ENCODE data around the gene ATF5.

Gene ATF5, protein sequence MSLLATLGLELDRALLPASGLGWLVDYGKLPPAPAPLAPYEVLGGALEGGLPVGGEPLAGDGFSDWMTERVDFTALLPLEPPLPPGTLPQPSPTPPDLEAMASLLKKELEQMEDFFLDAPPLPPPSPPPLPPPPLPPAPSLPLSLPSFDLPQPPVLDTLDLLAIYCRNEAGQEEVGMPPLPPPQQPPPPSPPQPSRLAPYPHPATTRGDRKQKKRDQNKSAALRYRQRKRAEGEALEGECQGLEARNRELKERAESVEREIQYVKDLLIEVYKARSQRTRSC

DNA sequence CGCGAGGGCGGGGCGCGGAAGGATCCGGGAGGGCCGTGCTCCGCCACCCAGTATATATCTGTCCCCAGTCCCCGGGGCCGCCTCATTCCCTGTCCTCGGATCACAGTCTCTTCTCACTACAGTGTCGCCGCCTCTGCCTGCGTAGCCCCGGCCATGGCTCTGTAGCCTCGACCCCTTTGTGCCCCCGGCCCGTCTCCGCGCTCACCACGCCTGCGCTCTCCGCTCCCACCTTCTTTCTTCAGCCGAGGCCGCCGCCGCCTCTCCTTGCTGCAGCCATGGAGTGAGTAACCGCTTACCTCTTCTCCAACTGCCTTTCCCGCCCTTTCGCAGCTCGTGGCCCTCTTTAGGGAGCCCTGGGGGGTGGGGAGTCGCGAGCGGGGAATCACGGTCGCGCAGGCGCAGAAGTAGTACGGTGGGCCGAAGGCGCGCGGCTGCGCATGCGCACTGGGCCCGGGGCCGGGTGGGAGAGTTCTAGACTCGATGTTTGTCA lies at the start of gene ATF5, which contains the start of gene NUP62:
Gene ATF5, plus strand, starts transcription at position 85 of the 490 bp plus-strand sequence. CDS start 1,646 bp downstream, outside the sequence.
Gene NUP62, minus strand, starts transcription at position 384 of the 490 bp plus-strand sequence. CDS start 19,697 bp downstream, outside the sequence.
- no peaks in the 10 kb centered on the region for H3K27me3 Mint-ChIP-seq
- peak within 1 kb of the TSS; percentile 97 to 98 for H3K27ac Mint-ChIP-seq
- peaks cover 83% of the 10 kb centered on the region for H3K4me1 Mint-ChIP-seq
- ATAC-seq (peak; percentile 63), DNase-seq (peak; percentile 90 to 91)
- H3K4me3 Mint-ChIP-seq, result peak within 1 kb of the TSS; percentile 94 to 99
- peaks cover 14 to 17% of the 10 kb centered on the region in 2 donors for H3K9me3 Mint-ChIP-seq

DNA sequence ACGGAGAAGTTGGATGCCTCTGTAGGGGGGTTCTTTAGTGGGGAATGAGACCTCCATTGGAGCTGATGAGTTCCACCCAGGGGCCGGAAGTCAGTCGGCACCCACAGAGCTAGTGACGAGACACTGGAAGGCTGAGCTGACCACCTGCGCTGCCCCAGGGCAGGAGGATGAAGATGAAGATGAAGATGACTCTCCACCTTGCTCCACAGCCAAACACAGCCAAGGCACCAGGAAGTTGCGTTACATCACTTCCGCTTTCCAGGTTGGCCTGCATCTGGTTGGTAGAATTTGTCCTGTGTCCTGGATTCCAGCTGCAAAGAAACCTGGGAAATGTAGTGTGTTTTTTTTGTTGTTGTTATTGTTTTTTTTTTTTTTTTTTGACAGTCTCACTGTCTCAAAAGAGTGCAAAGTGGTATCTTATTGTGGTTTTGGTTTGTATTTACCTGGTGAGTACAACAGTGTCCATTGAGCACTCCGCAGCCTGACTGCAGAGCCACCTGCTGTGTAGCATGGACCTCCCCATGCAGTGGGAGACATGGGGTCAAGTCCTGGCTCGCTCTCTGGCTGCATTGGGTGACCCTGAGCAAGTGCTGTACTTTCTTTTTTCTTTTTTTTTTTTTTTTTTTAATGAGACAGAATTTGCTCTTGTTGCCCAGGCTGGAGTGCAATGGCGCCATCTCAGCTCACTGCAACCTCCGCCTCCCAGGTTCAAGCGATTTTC lies 49.6 kb upstream of the ATF5 start:
- Mint-ChIP-seq H3K27ac (no peak overlapping the region), H3K4me3 (peak overlapping the region in 1 of 2 donors; percentile 27), H3K27me3 (no peaks in the 10 kb centered on the region), H3K4me1 (peaks cover 33% of the 10 kb centered on the region), H3K9me3 (no peaks in the 10 kb centered on the region)
- DNase-seq (no peak), ATAC-seq (no peak)

DNA sequence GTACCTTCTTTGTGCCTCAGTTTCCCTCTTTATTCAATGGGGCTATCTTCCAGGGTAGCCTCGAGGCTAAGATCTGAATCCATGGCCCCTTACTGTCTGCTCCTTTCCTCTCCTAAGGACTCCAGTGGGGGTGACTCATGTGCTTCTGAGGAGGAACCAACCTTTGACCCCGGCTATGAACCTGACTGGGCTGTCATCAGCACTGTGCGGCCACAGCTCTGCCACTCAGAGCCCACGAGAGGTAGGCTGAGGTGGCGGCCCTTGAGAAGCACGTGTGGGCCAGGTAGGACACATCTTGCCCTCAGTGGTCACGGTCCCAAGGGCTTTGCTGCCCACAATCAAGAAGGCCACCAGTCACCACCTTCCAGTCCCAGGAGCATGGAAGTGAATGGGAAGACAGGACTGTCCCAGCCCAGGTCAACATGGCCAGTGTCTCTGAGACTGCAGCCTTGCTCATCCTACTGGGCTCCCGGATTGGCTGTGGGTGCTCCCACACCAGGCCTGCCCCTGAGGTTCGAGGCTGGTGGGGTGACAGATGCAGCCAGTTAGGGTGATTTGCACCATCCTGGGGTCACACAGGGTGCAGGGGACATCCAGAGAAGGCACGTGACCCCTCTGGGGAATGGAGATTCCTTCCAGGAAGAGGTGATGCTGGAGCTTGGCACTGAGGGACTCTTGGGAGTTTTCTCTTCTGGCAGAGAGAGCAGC lies 48.7 kb upstream of the ATF5 start:
- Mint-ChIP-seq H3K9me3 (no peaks in the 10 kb centered on the region), H3K4me3 (no peak overlapping the region), H3K27ac (no peak overlapping the region), H3K27me3 (no peaks in the 10 kb centered on the region), H3K4me1 (peaks cover 24% of the 10 kb centered on the region)
- no peak for DNase-seq
- ATAC-seq, result no peak

DNA sequence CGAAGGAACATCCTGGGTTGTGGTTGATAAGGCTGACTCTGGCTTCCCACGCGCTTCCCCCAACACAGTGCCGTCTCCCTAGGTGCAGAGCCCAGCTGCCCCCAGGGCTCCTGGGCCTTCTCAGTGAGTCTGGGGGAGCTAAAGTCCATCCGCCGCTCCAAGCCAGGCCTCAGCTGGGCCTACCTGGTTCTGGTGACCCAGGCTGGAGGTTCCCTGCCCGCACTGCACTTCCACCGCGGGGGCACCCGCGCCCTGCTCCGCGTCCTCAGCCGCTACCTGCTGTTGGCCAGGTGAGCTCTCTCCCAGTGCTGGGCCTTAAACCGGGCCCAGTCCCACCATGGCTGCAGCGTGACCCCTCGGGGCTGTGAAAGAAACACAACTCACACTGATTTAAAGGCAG lies 47.8 kb upstream of the ATF5 start:
- ATAC-seq, result no peak
- H3K27ac Mint-ChIP-seq, result no peak overlapping the region

DNA sequence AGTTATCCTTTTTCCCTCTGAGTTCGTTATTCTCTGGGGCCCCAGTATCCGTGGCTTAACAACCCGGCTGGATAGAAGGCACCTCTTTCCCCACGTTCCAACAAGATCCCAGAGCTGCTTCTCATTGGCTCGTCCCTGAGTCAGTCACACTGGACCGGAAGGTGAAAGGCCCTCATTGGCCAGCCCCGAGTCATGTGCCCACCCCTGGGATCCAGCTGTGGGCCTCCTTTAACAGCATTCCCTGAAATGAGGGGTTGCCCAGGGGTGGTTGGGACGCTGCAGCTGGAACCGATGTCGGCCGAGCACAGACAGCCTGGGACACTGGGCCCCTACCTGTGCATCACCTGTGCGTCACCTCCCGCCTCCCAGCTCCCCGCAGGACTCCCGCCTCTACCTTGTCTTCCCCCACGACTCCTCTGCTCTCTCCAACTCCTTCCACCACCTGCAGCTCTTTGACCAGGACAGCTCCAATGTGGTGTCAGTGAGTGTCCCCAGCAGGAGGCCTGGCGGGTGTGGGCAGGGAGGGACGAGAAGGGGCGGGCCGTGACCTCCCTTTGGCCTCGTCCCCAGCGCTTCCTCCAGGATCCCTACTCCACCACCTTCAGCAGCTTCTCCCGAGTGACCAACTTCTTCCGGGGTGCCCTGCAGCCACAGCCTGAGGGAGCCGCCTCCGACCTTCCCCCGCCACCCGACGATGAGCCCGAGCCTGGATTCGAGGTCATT lies 47.2 kb upstream of the ATF5 start:
- DNase-seq (no peak), ATAC-seq (no peak)
- Mint-ChIP-seq H3K4me1 (peaks cover 17% of the 10 kb centered on the region), H3K27ac (no peak overlapping the region), H3K4me3 (no peak overlapping the region), H3K27me3 (no peaks in the 10 kb centered on the region), H3K9me3 (no peaks in the 10 kb centered on the region)

More for the DNA sequence above, 47.8 kb upstream of the ATF5 start:
- peak overlapping the region in 1 of 2 donors; percentile 22 for H3K4me3 Mint-ChIP-seq
- no peaks in the 10 kb centered on the region for H3K9me3 Mint-ChIP-seq
- peaks cover 17% of the 10 kb centered on the region for H3K4me1 Mint-ChIP-seq
- no peak for DNase-seq
- H3K27me3 Mint-ChIP-seq, result no peaks in the 10 kb centered on the region

DNA sequence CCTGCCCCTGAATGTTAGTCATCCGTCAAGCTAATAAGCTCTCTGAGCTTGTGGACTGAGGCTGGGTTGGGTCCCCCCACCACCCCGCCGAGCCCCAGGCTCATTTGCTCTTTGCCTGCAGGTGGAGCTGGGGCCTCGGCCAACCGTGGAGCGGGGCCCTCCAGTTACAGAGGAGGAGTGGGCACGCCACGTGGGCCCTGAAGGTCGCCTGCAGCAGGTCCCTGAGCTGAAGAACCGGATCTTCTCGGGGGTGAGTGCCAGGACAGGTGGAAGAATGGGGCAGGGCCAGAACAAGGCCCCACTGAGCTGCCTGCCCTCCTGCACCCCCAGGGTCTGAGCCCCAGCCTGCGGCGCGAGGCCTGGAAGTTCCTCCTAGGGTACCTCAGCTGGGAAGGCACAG lies 46.4 kb upstream of the ATF5 start:
- no peaks in the 10 kb centered on the region for H3K9me3 Mint-ChIP-seq
- no peak for DNase-seq
- H3K27ac Mint-ChIP-seq, result no peak overlapping the region
- no peak for ATAC-seq
- no peak overlapping the region for H3K4me3 Mint-ChIP-seq
- H3K27me3 Mint-ChIP-seq, result no peaks in the 10 kb centered on the region
- H3K4me1 Mint-ChIP-seq, result peaks cover 17% of the 10 kb centered on the region

DNA sequence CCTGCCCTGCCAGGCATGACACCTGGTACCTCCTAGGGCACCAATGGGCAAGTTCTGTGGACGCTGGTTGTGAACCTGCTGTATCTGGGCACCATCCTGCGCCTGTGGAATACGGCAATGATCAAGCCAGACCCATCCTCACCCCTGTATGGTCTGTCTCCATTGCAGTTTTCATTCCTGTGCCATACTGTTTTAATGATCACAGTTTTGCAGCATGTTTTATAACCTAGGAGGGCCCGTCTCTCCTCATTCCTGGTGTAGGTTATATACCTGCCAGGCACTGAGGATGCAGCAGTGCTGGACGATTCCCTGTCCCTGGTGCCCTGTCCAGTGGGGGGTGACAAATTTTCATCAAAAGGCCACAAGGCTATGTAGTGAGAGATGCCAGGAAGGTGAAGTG lies 45.9 kb upstream of the ATF5 start:
- Mint-ChIP-seq H3K4me1 (peaks cover 14% of the 10 kb centered on the region), H3K27me3 (no peaks in the 10 kb centered on the region), H3K9me3 (no peaks in the 10 kb centered on the region), H3K27ac (no peak overlapping the region), H3K4me3 (no peak overlapping the region)
- no peak for DNase-seq
- no peak for ATAC-seq

DNA sequence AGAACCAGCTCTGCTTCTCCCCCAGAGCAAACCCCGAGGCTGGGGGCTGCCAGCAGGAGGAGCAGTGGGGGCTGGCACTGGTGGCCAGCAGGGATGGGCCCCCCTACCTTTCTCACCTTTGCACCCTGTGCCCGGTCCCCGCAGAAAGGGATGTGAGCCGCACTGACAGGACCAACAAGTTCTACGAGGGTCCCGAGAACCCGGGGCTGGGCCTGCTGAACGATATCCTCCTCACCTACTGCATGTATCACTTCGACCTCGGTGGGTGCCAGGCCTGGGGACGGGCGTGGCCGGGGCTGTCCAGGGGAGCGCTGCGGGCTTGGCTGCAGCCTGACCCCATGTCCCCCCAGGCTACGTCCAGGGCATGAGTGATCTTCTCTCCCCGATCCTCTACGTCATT lies 44.9 kb upstream of the ATF5 start:
- Mint-ChIP-seq H3K9me3 (no peaks in the 10 kb centered on the region), H3K4me1 (peaks cover 11% of the 10 kb centered on the region), H3K4me3 (no peak overlapping the region), H3K27ac (no peak overlapping the region), H3K27me3 (no peaks in the 10 kb centered on the region)
- no peak for ATAC-seq
- no peak for DNase-seq

DNA sequence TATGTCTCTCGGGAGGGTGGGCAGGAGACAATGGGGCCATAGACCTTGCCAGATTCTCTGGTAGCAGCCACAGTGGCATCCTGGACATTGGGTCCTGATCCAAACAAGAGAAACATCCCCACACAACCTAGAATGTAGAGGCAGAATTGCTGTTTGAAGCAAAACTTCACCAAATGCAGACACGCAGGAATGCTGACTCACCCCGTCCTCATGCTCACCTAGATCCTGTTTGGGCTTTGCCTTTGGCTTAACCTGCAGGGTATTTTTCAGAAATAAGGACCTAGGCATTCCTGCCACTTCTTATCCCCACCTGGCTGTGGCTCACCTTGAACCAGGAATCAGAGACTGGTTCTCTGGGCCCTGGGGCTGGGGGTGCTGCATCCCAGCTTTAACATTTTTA lies 44.2 kb upstream of the ATF5 start:
- Mint-ChIP-seq H3K27ac (no peak overlapping the region), H3K4me1 (peaks cover 14% of the 10 kb centered on the region), H3K27me3 (no peaks in the 10 kb centered on the region), H3K4me3 (no peak overlapping the region), H3K9me3 (no peaks in the 10 kb centered on the region)
- ATAC-seq (no peak), DNase-seq (no peak)

DNA sequence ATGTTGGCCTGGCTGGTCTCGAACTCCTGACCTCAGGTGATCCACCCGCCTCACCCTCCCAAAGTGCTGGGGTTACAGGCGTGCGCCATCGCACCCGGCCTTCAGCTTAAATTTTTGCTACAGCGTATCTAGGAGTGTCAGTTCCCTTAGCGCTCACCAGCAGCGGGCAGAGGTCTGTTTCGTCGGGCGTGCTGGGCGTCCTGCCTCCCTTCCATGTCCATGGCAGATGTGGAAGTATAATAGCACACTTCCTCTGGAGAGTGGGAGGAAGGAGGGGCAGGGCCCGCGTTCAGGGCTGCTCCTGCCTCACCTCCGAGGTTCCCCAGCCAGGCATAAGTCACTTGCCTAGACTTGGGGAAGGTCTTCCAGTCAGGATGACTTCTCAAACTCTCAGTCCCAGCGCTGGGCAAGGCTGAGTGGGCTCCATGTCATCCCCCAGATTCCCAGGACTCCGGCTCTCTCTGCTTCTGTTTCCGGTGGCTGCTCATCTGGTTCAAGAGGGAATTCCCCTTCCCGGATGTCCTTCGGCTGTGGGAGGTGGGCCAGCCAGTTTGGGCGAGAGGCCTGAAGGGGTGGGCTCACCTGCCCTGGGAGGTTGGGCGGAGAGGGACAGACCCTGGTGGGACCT lies 41.9 kb upstream of the ATF5 start:
- Mint-ChIP-seq H3K27me3 (no peaks in the 10 kb centered on the region), H3K27ac (peak overlapping the region in 1 of 2 donors; percentile 12), H3K4me3 (no peak overlapping the region), H3K4me1 (peaks cover 30% of the 10 kb centered on the region), H3K9me3 (no peaks in the 10 kb centered on the region)
- DNase-seq (no peak), ATAC-seq (no peak)

DNA sequence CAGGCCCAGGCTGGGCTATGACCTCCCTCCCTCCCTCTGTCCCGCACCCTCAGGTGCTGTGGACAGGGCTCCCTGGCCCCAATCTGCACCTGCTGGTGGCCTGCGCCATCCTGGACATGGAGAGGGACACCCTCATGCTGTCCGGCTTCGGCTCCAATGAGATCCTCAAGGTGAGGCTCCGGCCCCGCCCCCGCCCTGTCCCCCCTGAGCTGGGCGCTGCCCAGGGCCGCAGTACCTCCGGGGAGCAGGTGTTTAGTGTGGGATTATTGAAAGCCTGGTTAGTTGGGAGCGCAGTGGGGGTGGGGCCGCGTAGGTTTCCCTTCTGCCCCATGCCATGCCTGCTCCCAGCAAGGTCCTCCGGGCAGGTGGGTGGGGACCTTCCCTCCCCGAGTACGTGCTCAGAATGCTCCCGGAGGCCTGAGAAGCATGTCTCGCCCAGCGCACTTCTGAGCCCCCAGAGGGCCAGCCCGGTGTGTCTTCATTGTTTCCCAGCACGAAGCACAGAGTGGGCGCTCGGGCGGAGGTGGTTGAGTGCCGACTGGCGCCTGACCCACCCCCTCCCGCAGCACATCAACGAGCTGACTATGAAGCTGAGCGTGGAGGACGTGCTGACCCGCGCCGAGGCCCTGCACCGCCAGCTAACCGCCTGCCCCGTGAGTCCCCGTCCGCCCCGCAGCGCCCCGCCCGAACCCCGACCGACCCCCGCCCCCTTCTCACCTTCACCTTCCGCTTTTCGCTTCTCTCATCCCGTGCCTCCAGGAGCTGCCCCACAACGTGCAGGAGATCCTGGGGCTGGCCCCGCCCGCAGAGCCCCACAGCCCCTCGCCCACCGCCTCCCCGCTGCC lies 41.1 kb upstream of the ATF5 start:
- Mint-ChIP-seq H3K27me3 (no peaks in the 10 kb centered on the region), H3K4me3 (peak overlapping the region in 1 of 2 donors; percentile 8), H3K27ac (no peak overlapping the region), H3K4me1 (peaks cover 37% of the 10 kb centered on the region), H3K9me3 (no peaks in the 10 kb centered on the region)
- no peak for ATAC-seq
- no peak for DNase-seq

DNA sequence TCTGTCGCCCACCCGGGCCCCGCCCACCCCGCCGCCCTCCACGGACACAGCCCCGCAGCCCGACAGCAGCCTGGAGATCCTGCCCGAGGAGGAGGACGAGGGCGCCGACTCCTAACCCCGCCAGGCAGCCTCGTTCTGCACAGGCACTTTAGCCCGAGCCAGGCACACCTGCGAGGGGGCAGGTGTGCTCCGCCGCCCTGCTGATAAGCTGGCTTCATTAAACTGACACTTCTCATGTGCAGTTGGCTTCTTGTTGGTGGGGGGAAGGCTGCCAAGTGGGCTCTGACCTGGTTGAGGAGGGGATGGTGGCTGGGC lies 40.5 kb upstream of the ATF5 start:
- no peak overlapping the region for H3K27ac Mint-ChIP-seq
- no peak for DNase-seq

DNA sequence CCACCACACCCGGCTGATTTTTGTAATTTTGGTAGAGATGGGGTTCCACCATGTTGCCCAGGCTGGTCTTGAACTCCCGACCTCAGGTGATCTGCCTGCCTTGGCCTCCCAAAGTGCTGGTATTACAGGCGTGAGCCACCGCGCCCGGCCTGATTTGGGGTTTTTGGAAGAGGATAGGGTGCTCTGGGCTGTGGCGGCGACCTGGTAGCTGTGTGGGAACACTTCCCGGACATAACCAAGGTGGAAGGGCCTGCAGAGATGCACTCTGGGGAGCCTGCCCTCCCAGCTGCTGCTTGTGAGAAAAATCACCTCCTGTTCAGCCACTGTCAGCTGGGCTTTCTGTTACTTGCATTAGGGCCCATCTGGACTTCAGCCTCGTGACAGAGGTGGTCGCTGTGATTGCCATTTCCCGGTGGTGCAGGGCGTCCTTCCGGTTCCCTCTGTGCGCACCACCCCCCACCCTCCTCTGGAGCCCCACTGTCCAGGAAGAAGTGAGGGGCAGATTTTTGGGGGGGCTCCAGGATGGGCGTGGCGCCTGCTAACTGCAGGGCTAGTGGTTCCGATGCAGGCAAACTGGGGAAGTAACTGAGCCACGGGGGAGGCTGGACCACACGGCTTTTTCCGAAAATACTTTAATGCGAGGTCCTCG lies 39.8 kb upstream of the ATF5 start:
- no peak for ATAC-seq
- Mint-ChIP-seq H3K27me3 (no peaks in the 10 kb centered on the region), H3K4me1 (peaks cover 45% of the 10 kb centered on the region), H3K4me3 (peak overlapping the region; percentile 26 to 64), H3K27ac (no peak overlapping the region), H3K9me3 (no peaks in the 10 kb centered on the region)
- no peak for DNase-seq

More for the DNA sequence above, 40.5 kb upstream of the ATF5 start:
- Mint-ChIP-seq H3K27me3 (no peaks in the 10 kb centered on the region), H3K9me3 (no peaks in the 10 kb centered on the region), H3K4me3 (peak overlapping the region in 1 of 2 donors; percentile 64), H3K4me1 (peaks cover 43% of the 10 kb centered on the region)
- no peak for ATAC-seq

All from stimulated activated naive CD8-positive, alpha-beta T cell treated with anti-CD3 and anti-CD28 coated beads, Interleukin-15, amount 100 ng/mL, for 72 hours (primary cell).